ENCODE results near the gene SMIM30. TPM values are rescaled to one million over a fixed set of nuclear protein-coding genes. Genes with fewer than 3 reads are reported as not detected.
A peak's percentile ranks its signal among the peaks of the same experiment; 100 is the strongest.
"Not testable (repeated sequence)": the region's sequence is repeated elsewhere in the genome, so short reads cannot be mapped to it uniquely, and the experiment has no call there.

The SMIM30 gene
- total and polyA plus RNA-seq, 4 experiments from 2014 or later, result 21.6 to 98.2 (median 31.6) TPM

DNA sequence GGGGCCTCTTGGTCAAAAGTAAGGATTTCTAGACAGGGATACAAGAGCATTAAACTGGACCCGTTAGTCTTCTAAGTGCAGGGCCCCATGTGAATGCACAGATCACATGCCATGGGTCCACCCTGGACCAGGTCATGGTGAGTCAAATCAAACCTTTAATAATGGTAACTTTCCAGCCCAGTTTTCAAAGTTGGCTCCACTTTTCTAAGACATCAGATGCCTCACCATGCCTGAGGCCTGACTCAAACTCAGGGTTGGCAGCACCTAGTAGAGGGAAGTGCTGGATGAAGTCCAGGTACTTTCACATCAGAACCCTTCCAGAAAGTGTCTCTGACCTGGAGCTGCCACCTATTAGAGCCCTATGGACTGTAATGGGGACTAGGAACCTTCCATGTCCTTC, 9.7 kb upstream of the SMIM30 start:
- ChIA-PET POLR2A (ENCODE audit: partially characterized antibody) (no interaction called here), CTCF (ENCODE audit: partially characterized antibody) (no interaction called here)
- Mint-ChIP-seq H3K4me3 (no peak overlapping the region), H3K27me3 (peaks cover 1 to 2% of the 10 kb centered on the region in 2 donors), H3K4me1 (no peaks in the 10 kb centered on the region), H3K9me3 (no peaks in the 10 kb centered on the region), H3K36me3 (no peaks in the 10 kb centered on the region), H3K27ac (no peak overlapping the region)
- no peaks in the 10 kb centered on the region for H3K9me3 ChIP-seq (ENCODE audit: control insufficient read depth in 1 of 2, low read length in 2 of 2)
- H3K36me3 ChIP-seq (ENCODE audit: insufficient read depth, low read length), result no peaks in the 10 kb centered on the region
- H3K4me3 ChIP-seq (ENCODE audit: low read length in 2 of 2), result no peak overlapping the region
- no peaks in the 10 kb centered on the region for H3K4me1 ChIP-seq (ENCODE audit: insufficient read depth, low read length)
- H3K27ac ChIP-seq (ENCODE audit: low read depth, low read length), result no peak overlapping the region
- DNase-seq, result no peak
- intact Hi-C loops (cut with micrococcal nuclease), result no loop called here
- no peaks in the 10 kb centered on the region for H3K27me3 ChIP-seq (ENCODE audit: insufficient read depth, low read length)

GRCh38 chr7:113125728-113126127, 7.4 kb upstream of the SMIM30 start:
- Mint-ChIP-seq H3K4me3 (no peak overlapping the region), H3K9me3 (no peaks in the 10 kb centered on the region), H3K27me3 (no peaks in the 10 kb centered on the region), H3K4me1 (no peaks in the 10 kb centered on the region), H3K36me3 (no peaks in the 10 kb centered on the region), H3K27ac (no peak overlapping the region)
- POLR2A ChIA-PET (ENCODE audit: partially characterized antibody), result no interaction called here
- H3K4me3 ChIP-seq (ENCODE audit: low read length in 2 of 2), result no peak overlapping the region
- no peaks in the 10 kb centered on the region for H3K9me3 ChIP-seq (ENCODE audit: control insufficient read depth in 1 of 2, low read length in 2 of 2)
- CTCF ChIA-PET (ENCODE audit: partially characterized antibody), result no interaction called here
- no peaks in the 10 kb centered on the region for H3K36me3 ChIP-seq (ENCODE audit: insufficient read depth, low read length)
- H3K4me1 ChIP-seq (ENCODE audit: insufficient read depth, low read length), result no peaks in the 10 kb centered on the region
- H3K27me3 ChIP-seq (ENCODE audit: insufficient read depth, low read length), result no peaks in the 10 kb centered on the region
- no peak for DNase-seq
- H3K27ac ChIP-seq (ENCODE audit: low read depth, low read length), result no peak overlapping the region
- intact Hi-C loops (cut with micrococcal nuclease), result no loop called here

DNA sequence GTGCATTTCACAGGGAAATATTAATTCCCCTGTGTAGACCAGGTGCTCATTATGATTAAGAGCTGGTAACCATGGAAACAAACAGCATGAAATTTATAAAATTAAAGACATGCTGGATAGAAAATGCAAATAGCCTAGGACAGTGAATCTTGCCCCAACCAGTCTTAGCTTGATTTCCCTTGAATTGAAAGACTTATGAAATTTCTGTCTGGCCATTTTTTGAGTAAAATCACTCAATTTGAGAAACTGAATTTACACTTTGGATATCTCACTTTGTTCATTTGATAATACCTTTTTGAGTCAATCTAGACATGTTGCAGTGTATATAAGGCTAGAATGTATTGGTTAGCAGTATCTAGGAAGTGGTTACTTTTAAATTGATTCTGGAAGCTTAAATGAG, 4.4 kb upstream of the SMIM30 start:
- Mint-ChIP-seq H3K4me1 (peaks cover 6 to 17% (median 10%) of the 10 kb centered on the region in 4 donors), H3K9me3 (no peaks in the 10 kb centered on the region), H3K36me3 (peaks cover 0 to 7% of the 10 kb centered on the region in 2 donors), H3K4me3 (no peak overlapping the region), H3K27me3 (no peaks in the 10 kb centered on the region), H3K27ac (no peak overlapping the region)
- Histone ChIP-seq H3K27me3 (ENCODE audit: insufficient read depth, low read length) (no peaks in the 10 kb centered on the region), H3K9me3 (ENCODE audit: control insufficient read depth in 1 of 2, low read length in 2 of 2) (no peaks in the 10 kb centered on the region), H3K36me3 (ENCODE audit: insufficient read depth, low read length) (no peaks in the 10 kb centered on the region), H3K4me1 (ENCODE audit: insufficient read depth, low read length) (peaks cover 11% of the 10 kb centered on the region), H3K27ac (ENCODE audit: low read depth, low read length) (no peak overlapping the region), H3K4me3 (ENCODE audit: low read length in 2 of 2) (no peak overlapping the region)
- intact Hi-C loops (cut with micrococcal nuclease), result no loop called here
- no peak for DNase-seq
- CTCF ChIA-PET (ENCODE audit: partially characterized antibody), result no interaction called here
- POLR2A ChIA-PET (ENCODE audit: partially characterized antibody), result no interaction called here

DNA sequence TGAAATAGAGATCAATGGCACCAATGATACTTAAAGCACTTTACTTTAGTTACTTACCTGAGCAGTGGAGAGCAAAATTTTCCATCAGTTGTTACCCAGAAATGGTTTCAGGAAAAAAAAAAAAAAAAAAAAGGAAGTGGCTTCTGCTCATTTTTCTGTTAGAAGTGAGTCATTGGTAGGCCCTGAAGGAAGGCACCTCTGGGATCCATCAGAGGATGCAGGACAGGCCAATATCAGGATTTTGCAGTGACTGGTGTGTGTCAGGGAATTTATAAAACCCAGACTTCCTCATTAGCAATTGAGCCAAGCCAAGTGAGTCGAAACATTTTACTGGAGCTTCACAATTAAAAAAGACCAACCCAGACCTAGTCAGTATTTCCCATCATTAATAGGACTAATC, 2.3 kb upstream of the SMIM30 start:
- H3K27ac Mint-ChIP-seq, result no peak overlapping the region
- H3K27me3 ChIP-seq (ENCODE audit: insufficient read depth, low read length), result no peaks in the 10 kb centered on the region
- H3K4me3 ChIP-seq (ENCODE audit: low read length in 2 of 2), result no peak overlapping the region
- DNase-seq, result no peak
- no peak overlapping the region for H3K27ac ChIP-seq (ENCODE audit: low read depth, low read length)
- no peaks in the 10 kb centered on the region for H3K9me3 Mint-ChIP-seq
- peaks cover 4 to 16% of the 10 kb centered on the region in 2 donors for H3K36me3 Mint-ChIP-seq
- no peaks in the 10 kb centered on the region for H3K36me3 ChIP-seq (ENCODE audit: insufficient read depth, low read length)
- H3K27me3 Mint-ChIP-seq, result no peaks in the 10 kb centered on the region
- intact Hi-C loops (cut with micrococcal nuclease), result no loop called here
- ChIA-PET POLR2A (ENCODE audit: partially characterized antibody) (interaction anchor here (1.2 to 1.9 kb wide), 2 partner anchors 181 to 670 kb away, joined by 4 read pairs; a partner anchor contains a TSS), CTCF (ENCODE audit: partially characterized antibody) (no interaction called here)
- peaks cover 10 to 24% (median 14%) of the 10 kb centered on the region in 4 donors for H3K4me1 Mint-ChIP-seq
- H3K4me3 Mint-ChIP-seq, result no peak overlapping the region
- no peaks in the 10 kb centered on the region for H3K9me3 ChIP-seq (ENCODE audit: control insufficient read depth in 1 of 2, low read length in 2 of 2)
- H3K4me1 ChIP-seq (ENCODE audit: insufficient read depth, low read length), result peaks cover 13% of the 10 kb centered on the region

- POLR2A ChIA-PET (ENCODE audit: partially characterized antibody), result interaction anchor here (1.2 to 1.9 kb wide), 2 partner anchors 180 to 668 kb away, joined by 4 read pairs; a partner anchor contains a TSS
Observed at GRCh38 chr7:113119429-113119828, 1.1 kb upstream of the SMIM30 start.

GRCh38 chr7:113117374-113117774, 980 bp downstream of the SMIM30 start:
- intact Hi-C loops (cut with micrococcal nuclease); H3K27me3 Mint-ChIP-seq; H3K27ac ChIP-seq (ENCODE audit: low read depth, low read length); H3K27me3 ChIP-seq (ENCODE audit: insufficient read depth, low read length); H3K36me3 ChIP-seq (ENCODE audit: insufficient read depth, low read length); H3K4me3 ChIP-seq (ENCODE audit: low read length in 2 of 2); H3K9me3 ChIP-seq (ENCODE audit: control insufficient read depth in 1 of 2, low read length in 2 of 2); CTCF ChIA-PET (ENCODE audit: partially characterized antibody); H3K9me3 Mint-ChIP-seq; DNase-seq: not testable (repeated sequence)
- Mint-ChIP-seq H3K4me1 (peaks cover 11 to 24% (median 14%) of the 10 kb centered on the region in 4 donors), H3K4me3 (peak overlapping the region in 7 of 8 donors; percentile 64 to 99 (median 94)), H3K27ac (peak overlapping the region in 4 of 7 donors; percentile 1 to 58 (median 38)), H3K36me3 (peaks cover 12 to 24% of the 10 kb centered on the region in 2 donors)
- H3K4me1 ChIP-seq (ENCODE audit: insufficient read depth, low read length), result peaks cover 13% of the 10 kb centered on the region
- POLR2A ChIA-PET (ENCODE audit: partially characterized antibody), result interaction anchor here (1.6 kb wide), 1 partner anchor 178 kb away, joined by 9 read pairs; a partner anchor contains a TSS

More at GRCh38 chr7:113119429-113119828, 1.1 kb upstream of the SMIM30 start:
- intact Hi-C loops (cut with micrococcal nuclease), result no loop called here
- Histone ChIP-seq H3K27me3 (ENCODE audit: insufficient read depth, low read length) (no peaks in the 10 kb centered on the region), H3K4me1 (ENCODE audit: insufficient read depth, low read length) (peaks cover 13% of the 10 kb centered on the region), H3K36me3 (ENCODE audit: insufficient read depth, low read length) (no peaks in the 10 kb centered on the region), H3K4me3 (ENCODE audit: low read length in 2 of 2) (no peak overlapping the region), H3K9me3 (ENCODE audit: control insufficient read depth in 1 of 2, low read length in 2 of 2) (no peaks in the 10 kb centered on the region), H3K27ac (ENCODE audit: low read depth, low read length) (no peak overlapping the region)
- Mint-ChIP-seq H3K4me3 (peak overlapping the region in 6 of 8 donors; percentile 94 to 99 (median 97)), H3K27me3 (no peaks in the 10 kb centered on the region), H3K9me3 (no peaks in the 10 kb centered on the region), H3K27ac (peak overlapping the region in 4 of 7 donors; percentile 84 to 99 (median 98)), H3K4me1 (peaks cover 10 to 24% (median 14%) of the 10 kb centered on the region in 4 donors), H3K36me3 (peaks cover 10 to 22% of the 10 kb centered on the region in 2 donors)
- CTCF ChIA-PET (ENCODE audit: partially characterized antibody), result no interaction called here
- no peak for DNase-seq

DNA sequence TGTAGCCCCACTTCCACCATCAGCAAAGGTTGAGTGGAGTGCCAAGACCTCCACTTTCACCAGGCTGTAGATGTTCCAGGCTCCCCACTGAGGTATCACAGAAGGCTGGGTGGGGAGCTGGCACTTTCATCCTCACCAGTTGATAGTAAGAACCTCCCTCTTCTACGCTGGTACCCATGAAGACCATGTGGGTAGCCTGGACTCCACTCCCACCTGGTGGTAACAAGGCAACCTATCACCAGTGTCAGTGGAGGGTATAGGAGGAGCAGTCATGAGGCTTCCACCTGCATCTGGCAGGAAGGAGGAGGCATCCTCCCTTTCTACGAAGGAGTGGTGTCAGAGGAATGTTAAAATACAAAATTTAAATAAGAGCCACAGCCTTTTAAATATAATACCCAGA, 4.4 kb downstream of the SMIM30 start:
- intact Hi-C loops (cut with micrococcal nuclease), result no loop called here
- Histone ChIP-seq H3K4me1 (ENCODE audit: insufficient read depth, low read length) (peaks cover 7% of the 10 kb centered on the region), H3K27ac (ENCODE audit: low read depth, low read length) (no peak overlapping the region), H3K27me3 (ENCODE audit: insufficient read depth, low read length) (no peaks in the 10 kb centered on the region), H3K36me3 (ENCODE audit: insufficient read depth, low read length) (no peaks in the 10 kb centered on the region), H3K4me3 (ENCODE audit: low read length in 2 of 2) (no peak overlapping the region), H3K9me3 (ENCODE audit: control insufficient read depth in 1 of 2, low read length in 2 of 2) (no peaks in the 10 kb centered on the region)
- Mint-ChIP-seq H3K36me3 (peaks cover 12 to 24% of the 10 kb centered on the region in 2 donors), H3K27ac (no peak overlapping the region), H3K4me1 (peaks cover 9 to 18% (median 13%) of the 10 kb centered on the region in 4 donors), H3K27me3 (no peaks in the 10 kb centered on the region), H3K9me3 (no peaks in the 10 kb centered on the region), H3K4me3 (no peak overlapping the region)
- no peak for DNase-seq
- POLR2A ChIA-PET (ENCODE audit: partially characterized antibody), result no interaction called here
- CTCF ChIA-PET (ENCODE audit: partially characterized antibody), result no interaction called here

DNA sequence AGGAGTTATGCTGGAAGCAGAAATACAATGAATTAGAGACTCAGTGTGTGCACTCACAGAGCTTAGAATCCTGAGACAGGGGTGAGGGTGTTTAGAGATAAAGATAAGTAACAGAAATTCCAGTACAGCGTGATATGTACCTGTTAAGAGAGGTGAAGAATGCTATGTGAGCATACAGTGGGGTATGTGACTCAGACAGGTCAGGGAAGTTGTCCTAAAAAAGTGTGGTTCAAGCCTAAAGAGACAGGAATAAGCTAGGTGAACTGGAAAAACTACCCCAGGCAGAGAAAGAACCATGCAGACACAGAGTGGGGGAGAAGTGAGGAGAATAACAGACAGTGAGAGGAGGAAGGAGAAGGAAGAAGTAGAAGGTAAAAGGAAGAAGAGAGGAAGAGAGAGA, 8.6 kb downstream of the SMIM30 start:
- Mint-ChIP-seq H3K36me3 (peaks cover 5% of the 10 kb centered on the region in 2 donors), H3K27me3 (peaks cover 0 to 2% of the 10 kb centered on the region in 2 donors), H3K27ac (no peak overlapping the region), H3K4me1 (peaks cover 0 to 1% (median 0%) of the 10 kb centered on the region in 4 donors), H3K9me3 (no peaks in the 10 kb centered on the region), H3K4me3 (no peak overlapping the region)
- ChIA-PET POLR2A (ENCODE audit: partially characterized antibody) (no interaction called here), CTCF (ENCODE audit: partially characterized antibody) (no interaction called here)
- H3K27me3 ChIP-seq (ENCODE audit: insufficient read depth, low read length), result no peaks in the 10 kb centered on the region
- no peak overlapping the region for H3K27ac ChIP-seq (ENCODE audit: low read depth, low read length)
- intact Hi-C loops (cut with micrococcal nuclease), result no loop called here
- no peaks in the 10 kb centered on the region for H3K9me3 ChIP-seq (ENCODE audit: control insufficient read depth in 1 of 2, low read length in 2 of 2)
- no peaks in the 10 kb centered on the region for H3K4me1 ChIP-seq (ENCODE audit: insufficient read depth, low read length)
- no peak for DNase-seq
- no peaks in the 10 kb centered on the region for H3K36me3 ChIP-seq (ENCODE audit: insufficient read depth, low read length)
- H3K4me3 ChIP-seq (ENCODE audit: low read length in 2 of 2), result no peak overlapping the region
